Mucosa of rectum (tissue), 2 donors: ENCODE data around the gene FBXO42.
A peak's percentile ranks its signal among the peaks of the same experiment; 100 is the strongest.
"Not testable (repeated sequence)": the region's sequence is repeated elsewhere in the genome, so short reads cannot be mapped to it uniquely, and the experiment has no call there.

ENCODE experiments used
- H3K27ac ChIP-seq, 2 donors: one replicate each; pipeline ENCODE4 v1.7.0; 2013; ENCODE audit warnings: inconsistent platforms in 2 of 2, low read depth in 2 of 2, low read length in 2 of 2
- H3K27me3 ChIP-seq, 2 donors: one replicate each; pipeline ENCODE4 v1.7.0; 2013; ENCODE audit warnings: low read length in 2 of 2; ENCODE audit not compliant: control insufficient read depth in 2 of 2, insufficient read depth in 2 of 2
- H3K36me3 ChIP-seq, 2 donors: one replicate each; pipeline ENCODE4 v1.7.0; 2013; ENCODE audit warnings: low read length in 2 of 2; ENCODE audit not compliant: control insufficient read depth in 2 of 2, insufficient read depth in 2 of 2
- H3K4me1 ChIP-seq, 2 donors: one replicate each; pipeline ENCODE4 v1.7.0; 2013; ENCODE audit warnings: low read length in 2 of 2, mild to moderate bottlenecking in 1 of 2; ENCODE audit not compliant: control insufficient read depth in 2 of 2, insufficient read depth in 2 of 2
- H3K4me3 ChIP-seq, 2 donors: one replicate each; pipeline ENCODE4 v1.7.0; 2013; ENCODE audit warnings: low read length in 2 of 2
- H3K9ac ChIP-seq, 2 donors: one replicate each; pipeline ENCODE4 v1.7.0; 2013; ENCODE audit warnings: low read length in 2 of 2, low read depth in 1 of 2, mild to moderate bottlenecking in 1 of 2
- H3K9me3 ChIP-seq, 2 donors: one replicate each; pipeline ENCODE4 v1.7.0; 2013; ENCODE audit warnings: low read length in 2 of 2; ENCODE audit not compliant: control insufficient read depth in 2 of 2
- donor health status: healthy.
- donor health status: Normal muscosa, but diverticular disease.

FBXO42 gene

GRCh38 chr1:16352842-16353535, 709 bp upstream of the FBXO42 start:
- H3K27ac ChIP-seq: peak overlapping the region; percentile 86 to 93
- no peaks in the 10 kb centered on the region for H3K9me3 ChIP-seq
- peaks cover 5 to 9% of the 10 kb centered on the region in 2 donors for H3K4me1 ChIP-seq
- H3K4me3 ChIP-seq: peak overlapping the region; percentile 77 to 84
- H3K36me3 ChIP-seq: peaks cover 0 to 3% of the 10 kb centered on the region in 2 donors
- no peaks in the 10 kb centered on the region for H3K27me3 ChIP-seq
- H3K9ac ChIP-seq: peak overlapping the region; percentile 69 to 92

- no peaks in the 10 kb centered on the region for H3K27me3 ChIP-seq
Observed at GRCh38 chr1:16351456-16351993, 755 bp downstream of the FBXO42 start.

GRCh38 chr1:16349847-16350406, 2.4 kb downstream of the FBXO42 start:
- Histone ChIP-seq H3K36me3 (peaks cover 0 to 3% of the 10 kb centered on the region in 2 donors), H3K27me3 (no peaks in the 10 kb centered on the region), H3K4me3 (no peak overlapping the region), H3K4me1 (peaks cover 5 to 9% of the 10 kb centered on the region in 2 donors), H3K9me3 (no peaks in the 10 kb centered on the region), H3K27ac (no peak overlapping the region), H3K9ac (no peak overlapping the region)

More at GRCh38 chr1:16351456-16351993, 755 bp downstream of the FBXO42 start:
- Histone ChIP-seq H3K9me3 (no peaks in the 10 kb centered on the region), H3K4me3 (peak overlapping the region; percentile 77 to 84), H3K4me1 (peaks cover 5 to 9% of the 10 kb centered on the region in 2 donors), H3K36me3 (peaks cover 0 to 3% of the 10 kb centered on the region in 2 donors), H3K27ac (peak overlapping the region; percentile 86 to 93), H3K9ac (peak overlapping the region; percentile 90 to 92)

- Histone ChIP-seq H3K4me1 (peaks cover 5 to 9% of the 10 kb centered on the region in 2 donors), H3K9me3 (no peaks in the 10 kb centered on the region), H3K27me3 (no peaks in the 10 kb centered on the region), H3K36me3 (peaks cover 0 to 3% of the 10 kb centered on the region in 2 donors), H3K4me3 (no peak overlapping the region), H3K27ac (no peak overlapping the region), H3K9ac (no peak overlapping the region)
Observed at GRCh38 chr1:16348414-16349182, 3.7 kb downstream of the FBXO42 start.

GRCh38 chr1:16343276-16343675, 9.0 kb downstream of the FBXO42 start:
- not testable (repeated sequence) for H3K27me3 ChIP-seq, H3K36me3 ChIP-seq, H3K27ac ChIP-seq, H3K4me3 ChIP-seq, H3K9me3 ChIP-seq, H3K9ac ChIP-seq, H3K4me1 ChIP-seq

- no peaks in the 10 kb centered on the region for H3K27me3 ChIP-seq
- H3K9me3 ChIP-seq: no peaks in the 10 kb centered on the region
- no peak overlapping the region for H3K27ac ChIP-seq
- no peaks in the 10 kb centered on the region for H3K4me1 ChIP-seq
- no peak overlapping the region for H3K4me3 ChIP-seq
- H3K9ac ChIP-seq: no peak overlapping the region
- no peaks in the 10 kb centered on the region for H3K36me3 ChIP-seq
Observed at GRCh38 chr1:16342331-16343062, 9.8 kb downstream of the FBXO42 start.

GRCh38 chr1:16340673-16341072, 11.6 kb downstream of the FBXO42 start:
- Histone ChIP-seq H3K9ac (no peak overlapping the region), H3K27me3 (no peaks in the 10 kb centered on the region), H3K27ac (no peak overlapping the region), H3K4me1 (no peaks in the 10 kb centered on the region), H3K9me3 (no peaks in the 10 kb centered on the region), H3K36me3 (no peaks in the 10 kb centered on the region), H3K4me3 (no peak overlapping the region)

GRCh38 chr1:16338961-16339360, 13.3 kb downstream of the FBXO42 start:
- peaks cover 0 to 2% of the 10 kb centered on the region in 2 donors for H3K4me1 ChIP-seq
- H3K9ac ChIP-seq: no peak overlapping the region
- no peak overlapping the region for H3K4me3 ChIP-seq
- no peaks in the 10 kb centered on the region for H3K9me3 ChIP-seq
- no peaks in the 10 kb centered on the region for H3K27me3 ChIP-seq
- no peak overlapping the region for H3K27ac ChIP-seq
- no peaks in the 10 kb centered on the region for H3K36me3 ChIP-seq

- Histone ChIP-seq H3K9me3 (no peaks in the 10 kb centered on the region), H3K27me3 (no peaks in the 10 kb centered on the region), H3K27ac (no peak overlapping the region), H3K9ac (no peak overlapping the region), H3K36me3 (no peaks in the 10 kb centered on the region), H3K4me1 (peaks cover 0 to 2% of the 10 kb centered on the region in 2 donors), H3K4me3 (no peak overlapping the region)
Observed at GRCh38 chr1:16334655-16335340, 17.5 kb downstream of the FBXO42 start.
